Renal cortex interstitium (tissue), 11 donors: Measurements from ENCODE around the gene WDR19. TPM values are rescaled to one million over a fixed set of nuclear protein-coding genes. Genes with fewer than 3 reads are reported as not detected.

Experiments
- DNase-seq, 11 donors: peaks; one replicate each; pipeline ENCODE4 v3.0.0-alpha.2; 2013; ENCODE audit warnings: low read depth in 9 of 11, low spot score in 4 of 11; ENCODE audit errors: extremely low read depth in 1 of 11
- polyA plus RNA-seq, 3 donors: library from polyadenylated mRNA; unstranded; fragments of 120-200 nt; gene quantifications; one replicate each; pipeline ENCODE4 v1.2.1, GENCODE V29; 2013; ENCODE audit not compliant: insufficient read length in 3 of 3

WDR19 gene
- polyA plus RNA-seq, 3 donors, result 80.1 to 101 (median 98.2) TPM

GRCh38 chr4:39330353-39330752, 148.0 kb downstream of the WDR19 start:
- DNase-seq, result no peak

GRCh38 chr4:39331191-39331590, 148.9 kb downstream of the WDR19 start:
- DNase-seq, result no peak

Other genes with a start within 250 kb of the WDR19 start
- 1 to 10 TPM; 3.0 to 4.3 (median 3.2) TPM for gene TMEM156, start 150.1 kb upstream of the WDR19 start, polyA plus RNA-seq
- 10 to 100 TPM; 38.4 to 42.9 (median 39.3) TPM for gene KLHL5, start 120.3 kb upstream of the WDR19 start, polyA plus RNA-seq
- 10 to 100 TPM; 71.1 to 77.8 (median 74.3) TPM for gene RFC1, start 183.8 kb downstream of the WDR19 start, polyA plus RNA-seq
- under 1 TPM; 0.17 to 0.22 (median 0.17) TPM for gene KLB, start 224.4 kb downstream of the WDR19 start, polyA plus RNA-seq